ENCODE data around the gene LCT. TPM values are rescaled to one million over a fixed set of nuclear protein-coding genes. Genes with fewer than 3 reads are reported as not detected.

The LCT gene
- total RNA-seq, 1 donor from 2014 or later, result 0.19 TPM

GRCh38 chr2:135741395-135742324 is 95.3 kb downstream of the LCT start, which contains the start of gene UBXN4:
Gene UBXN4, plus strand, starts transcription at chr2:135741855. Its CDS starts 75 bp downstream, at chr2:135741930.
- H3K4me1 Mint-ChIP-seq (ENCODE audit: low read depth), result peaks cover 15% of the 10 kb centered on the region
- peak; percentile 67 for TF ChIP-seq CTCF (IDR thresholded peaks at IDR 0.05; ENCODE audit: unreplicated experiment)
- peak within 1 kb of the TSS; percentile 100 for H3K27ac Mint-ChIP-seq
- peak; percentile 90 for DNase-seq (ENCODE audit: low spot score, unreplicated experiment)
- peak within 1 kb of the TSS; percentile 94 for H3K4me3 Mint-ChIP-seq (ENCODE audit: low read depth)
- H3K36me3 Mint-ChIP-seq (ENCODE audit: insufficient read depth), result peaks cover 11% of the 10 kb centered on the region
- no peaks in the 10 kb centered on the region for H3K27me3 Mint-ChIP-seq
- H3K9me3 Mint-ChIP-seq (ENCODE audit: low read depth), result no peaks in the 10 kb centered on the region

GRCh38 chr2:135741043-135741394 is 96.0 kb downstream of the LCT start:
- Mint-ChIP-seq H3K27me3 (no peaks in the 10 kb centered on the region), H3K4me3 (ENCODE audit: low read depth) (no peak overlapping the region), H3K4me1 (ENCODE audit: low read depth) (peaks cover 13% of the 10 kb centered on the region), H3K36me3 (ENCODE audit: insufficient read depth) (peaks cover 8% of the 10 kb centered on the region), H3K27ac (peak overlapping the region; percentile 100), H3K9me3 (ENCODE audit: low read depth) (no peaks in the 10 kb centered on the region)
- DNase-seq (ENCODE audit: low spot score, unreplicated experiment), result no peak
- no peak for TF ChIP-seq CTCF (IDR thresholded peaks at IDR 0.05; ENCODE audit: unreplicated experiment)

GRCh38 chr2:135740206-135740605 is 96.8 kb downstream of the LCT start:
- TF ChIP-seq CTCF (IDR thresholded peaks at IDR 0.05; ENCODE audit: unreplicated experiment), result no peak
- Mint-ChIP-seq H3K27ac (no peak overlapping the region), H3K4me1 (ENCODE audit: low read depth) (peaks cover 11% of the 10 kb centered on the region), H3K36me3 (ENCODE audit: insufficient read depth) (peaks cover 6% of the 10 kb centered on the region), H3K27me3 (no peaks in the 10 kb centered on the region), H3K9me3 (ENCODE audit: low read depth) (no peaks in the 10 kb centered on the region), H3K4me3 (ENCODE audit: low read depth) (no peak overlapping the region)
- no peak for DNase-seq (ENCODE audit: low spot score, unreplicated experiment)

Other genes starting within 250 kb of the LCT start
- gene UBXN4, start 95.3 kb downstream of the LCT start, total RNA-seq, result 140 and 143 TPM in 2 replicates
- gene MCM6, start 39.3 kb upstream of the LCT start, total RNA-seq, result 51.9 and 52.3 TPM in 2 replicates
- 65.0 and 69.7 TPM in 2 replicates for gene DARS1, start 148.4 kb upstream of the LCT start, total RNA-seq